ENCODE results near the gene TRIM66. TPM values are rescaled to one million over a fixed set of nuclear protein-coding genes. Genes with fewer than 3 reads are reported as not detected.

Gene TRIM66
- polyA plus RNA-seq, 2 of the 4 experiments (the other 2 are of a cell fraction), result 2.5 to 9.8 TPM

DNA sequence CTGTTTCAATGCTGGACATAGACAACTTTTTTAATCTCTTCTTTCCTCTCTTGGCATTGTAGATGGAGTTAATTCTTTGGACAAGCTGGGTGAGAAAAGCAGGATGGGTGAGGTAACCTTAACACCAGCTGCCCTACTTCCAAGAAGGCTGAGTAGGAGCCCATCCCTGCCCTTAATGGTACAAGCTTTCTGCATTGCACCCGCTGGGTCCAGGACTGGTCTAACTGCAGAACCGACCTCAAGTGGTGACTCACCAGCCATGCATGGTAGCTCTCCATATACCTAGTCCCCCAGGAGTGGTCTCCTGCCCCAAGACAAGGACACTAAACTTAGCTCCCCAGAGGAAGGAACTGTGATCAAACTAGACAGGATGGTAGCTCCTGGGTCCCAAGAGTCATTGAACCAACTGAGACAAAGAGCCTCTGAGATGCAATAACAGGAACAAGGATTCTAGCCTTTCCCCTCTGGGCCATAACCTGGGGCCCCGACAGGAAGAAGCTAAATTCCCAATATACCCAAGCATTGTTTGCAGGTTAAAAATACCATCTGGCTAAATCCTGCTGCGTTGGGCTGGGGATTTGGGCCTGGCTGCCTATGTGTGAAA lies 32.3 kb upstream of the TRIM66 start:
- Histone ChIP-seq H3K27ac (no peak overlapping the region; a peak in 1 of 6 replicates), H3K9me3 (no peaks in the 10 kb centered on the region), H3K4me3 (no peak overlapping the region), H3K4me1 (peaks cover 31% of the 10 kb centered on the region), H3K4me2 (no peak overlapping the region)
- WGBS (ENCODE audit: missing lambda C conversion rate), result 70% methylated on average over 4 of the region's 4 CpGs
- POLR2A ChIA-PET, result no interaction called here
- TF ChIP-seq CHD2 (IDR thresholded peaks at IDR 0.05; ENCODE audit: low read length, partially characterized antibody) (no peak), JUNB (IDR thresholded peaks at IDR 0.05) (no peak), ZNF302 (CRISPR knock-in tag; IDR thresholded peaks at IDR 0.05) (no peak), KDM1A (IDR thresholded peaks at IDR 0.05; ENCODE audit: low read depth) (no peak), ESRRA (IDR thresholded peaks at IDR 0.05; ENCODE audit: borderline replicate concordance, low read length) (no peak), RNF2 (IDR thresholded peaks at IDR 0.05; ENCODE audit: borderline replicate concordance, low read depth) (no peak), POLR2A (IDR thresholded peaks at IDR 0.05; ENCODE audit: low read length) (no peak), ZFP36 (IDR thresholded peaks at IDR 0.05; ENCODE audit: borderline replicate concordance, partially characterized antibody) (no peak), TFCP2L1 (CRISPR knock-in tag; IDR thresholded peaks at IDR 0.05) (no peak)
- no peak for ATAC-seq
- FAIRE-seq, result no peak
- DNase-seq (ENCODE audit: low read depth in 1 of 2, low spot score in 1 of 2), result no peak
- CTCF ChIA-PET, result interaction anchor here (0.6 to 1.4 kb wide), 4 partner anchors 10 to 42 kb away, joined by 3 to 4 read pairs (median 4); no protein-coding TSS in a partner anchor

DNA sequence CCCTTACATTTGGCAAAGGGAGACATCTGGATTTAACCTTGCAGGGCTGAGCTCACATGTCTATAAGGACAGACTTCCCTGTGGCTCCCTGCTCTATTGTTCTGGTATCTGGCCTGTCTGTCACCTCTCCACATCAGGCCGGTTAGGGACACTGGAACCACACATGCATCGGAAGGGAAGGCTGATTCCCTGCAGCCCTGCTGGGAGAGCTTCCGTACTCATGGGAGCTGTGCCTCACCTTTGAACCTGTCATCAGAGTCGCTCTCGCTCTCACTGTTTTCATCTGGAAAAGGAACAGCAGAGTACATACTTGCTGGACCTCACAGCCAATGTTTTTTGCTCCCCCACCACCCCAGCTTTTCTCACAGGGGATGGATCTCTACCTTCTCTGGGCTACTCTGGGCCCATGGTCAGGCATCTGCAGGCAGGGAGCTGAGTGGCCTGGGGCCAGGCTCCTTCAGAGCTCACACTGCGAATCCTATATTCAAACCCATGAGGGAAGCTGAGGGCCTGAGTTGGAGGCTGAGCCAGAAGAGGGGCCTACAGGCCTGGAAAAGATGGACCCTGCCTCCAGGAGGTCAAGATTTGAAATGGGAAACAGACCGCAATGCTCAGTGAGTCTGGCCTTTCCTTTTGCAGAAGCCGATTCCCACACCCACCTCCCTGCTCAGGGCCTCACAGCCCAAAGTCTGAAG lies 31.4 kb upstream of the TRIM66 start:
- H3K27ac ChIP-seq, result no peak overlapping the region
- no peaks in the 10 kb centered on the region for H3K9me3 ChIP-seq
- FAIRE-seq, result no peak
- H3K4me2 ChIP-seq, result no peak overlapping the region
- TF ChIP-seq, protein P1, sequence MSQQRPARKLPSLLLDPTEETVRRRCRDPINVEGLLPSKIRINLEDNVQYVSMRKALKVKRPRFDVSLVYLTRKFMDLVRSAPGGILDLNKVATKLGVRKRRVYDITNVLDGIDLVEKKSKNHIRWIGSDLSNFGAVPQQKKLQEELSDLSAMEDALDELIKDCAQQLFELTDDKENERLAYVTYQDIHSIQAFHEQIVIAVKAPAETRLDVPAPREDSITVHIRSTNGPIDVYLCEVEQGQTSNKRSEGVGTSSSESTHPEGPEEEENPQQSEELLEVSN (IDR thresholded peaks at IDR 0.05; ENCODE audit: borderline replicate concordance, low read depth), result no peak
- no peak for TF ChIP-seq ZC3H11A (IDR thresholded peaks at IDR 0.05)
- TF ChIP-seq, protein P2, sequence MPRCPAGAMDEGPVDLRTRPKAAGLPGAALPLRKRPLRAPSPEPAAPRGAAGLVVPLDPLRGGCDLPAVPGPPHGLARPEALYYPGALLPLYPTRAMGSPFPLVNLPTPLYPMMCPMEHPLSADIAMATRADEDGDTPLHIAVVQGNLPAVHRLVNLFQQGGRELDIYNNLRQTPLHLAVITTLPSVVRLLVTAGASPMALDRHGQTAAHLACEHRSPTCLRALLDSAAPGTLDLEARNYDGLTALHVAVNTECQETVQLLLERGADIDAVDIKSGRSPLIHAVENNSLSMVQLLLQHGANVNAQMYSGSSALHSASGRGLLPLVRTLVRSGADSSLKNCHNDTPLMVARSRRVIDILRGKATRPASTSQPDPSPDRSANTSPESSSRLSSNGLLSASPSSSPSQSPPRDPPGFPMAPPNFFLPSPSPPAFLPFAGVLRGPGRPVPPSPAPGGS (IDR thresholded peaks at IDR 0.05), result no peak
- no peak for TF ChIP-seq HEYL (CRISPR knock-in tag; IDR thresholded peaks at IDR 0.05)
- TF ChIP-seq RNF2 (IDR thresholded peaks at IDR 0.05; ENCODE audit: borderline replicate concordance, low read depth), result no peak
- no peak for TF ChIP-seq PBX3 (IDR thresholded peaks at IDR 0.05)
- TF ChIP-seq CEBPB (IDR thresholded peaks at IDR 0.05), result no peak
- TF ChIP-seq ZFP36 (IDR thresholded peaks at IDR 0.05; ENCODE audit: borderline replicate concordance, partially characterized antibody), result no peak
- TF ChIP-seq HOXB5 (CRISPR knock-in tag; IDR thresholded peaks at IDR 0.05), result no peak
- TF ChIP-seq, protein P3, sequence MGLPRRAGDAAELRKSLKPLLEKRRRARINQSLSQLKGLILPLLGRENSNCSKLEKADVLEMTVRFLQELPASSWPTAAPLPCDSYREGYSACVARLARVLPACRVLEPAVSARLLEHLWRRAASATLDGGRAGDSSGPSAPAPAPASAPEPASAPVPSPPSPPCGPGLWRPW (IDR thresholded peaks at IDR 0.05), result no peak
- TF ChIP-seq SREBF2 (IDR thresholded peaks at IDR 0.05), result no peak
- TF ChIP-seq CHD2 (IDR thresholded peaks at IDR 0.05; ENCODE audit: low read length, partially characterized antibody), result no peak
- no peak for TF ChIP-seq FOSL2 (IDR thresholded peaks at IDR 0.05)
- TF ChIP-seq FOSL2 (CRISPR knock-in tag; IDR thresholded peaks at IDR 0.05), result no peak
- TF ChIP-seq POLR2A (IDR thresholded peaks at IDR 0.05; ENCODE audit: low read length), result no peak
- TF ChIP-seq RARB (CRISPR knock-in tag; IDR thresholded peaks at IDR 0.05), result no peak
- TF ChIP-seq EP300 (IDR thresholded peaks at IDR 0.05), result no peak
- TF ChIP-seq ZNF302 (CRISPR knock-in tag; IDR thresholded peaks at IDR 0.05), result no peak
- no peak for TF ChIP-seq RCOR1 (IDR thresholded peaks at IDR 0.05; ENCODE audit: low read depth, low read length)
- no peak for TF ChIP-seq MAZ (IDR thresholded peaks at IDR 0.05; ENCODE audit: borderline replicate concordance, low read depth, low read length)
- no peak for TF ChIP-seq SMC3 (IDR thresholded peaks at IDR 0.05)
- WGBS (ENCODE audit: missing lambda C conversion rate), result 98% methylated on average over 8 of the region's 8 CpGs
- no peak for DNase-seq (ENCODE audit: low read depth in 1 of 2, low spot score in 1 of 2)
- H3K4me3 ChIP-seq, result no peak overlapping the region
- ChIA-PET POLR2A (no interaction called here), CTCF (interaction anchor here (0.6 to 1.7 kb wide), 4 partner anchors 10 to 96 kb away, joined by 3 to 5 read pairs (median 4); no protein-coding TSS in a partner anchor)
- H3K4me1 ChIP-seq, result peaks cover 23% of the 10 kb centered on the region
- ATAC-seq, result no peak
